K562 (cell line): Measurements from ENCODE around the gene POC1B. TPM values are rescaled to one million over a fixed set of nuclear protein-coding genes. Genes with fewer than 3 reads are reported as not detected.
A peak's percentile ranks its signal among the peaks of the same experiment; 100 is the strongest.

Source experiments
- CCNT2 ChIP-seq: IDR thresholded peaks from 2 replicates; pipeline ENCODE4 v1.6.1; 2011; ENCODE audit warnings: borderline replicate concordance, low read depth, mild to moderate bottlenecking, moderate library complexity, mixed read lengths, low read length; ENCODE audit not compliant: insufficient read length; ENCODE audit errors: extremely low read depth
- DDX20 ChIP-seq: fragments of 450-650 bp; IDR thresholded peaks from 2 replicates; pipeline ENCODE4 v1.6.1; 2016; ENCODE audit warnings: missing genetic modification characterization, low read depth, mild to moderate bottlenecking, missing compliant biosample characterization, moderate library complexity
- EP300 ChIP-seq: IDR thresholded peaks from 2 replicates; pipeline ENCODE4 v1.6.1; 2012; ENCODE audit warnings: low read length, improper control_type of control experiment
- FOXA1 ChIP-seq: fragments of 450-650 bp; IDR thresholded peaks from 2 replicates; pipeline ENCODE4 v1.6.1; 2016; ENCODE audit warnings: mild to moderate bottlenecking, borderline replicate concordance
- GTF2F1 ChIP-seq: IDR thresholded peaks from 2 replicates; pipeline ENCODE4 v1.6.1; 2011; ENCODE audit warnings: low read depth, low read length, improper control_type of control experiment
- HMG20A ChIP-seq: fragments of 450-650 bp; formaldehyde crosslinking; conservative IDR thresholded peaks from 2 replicates; pipeline ENCODE4 v1.4.0; 2020; ENCODE audit warnings: mild to moderate bottlenecking, mixed read lengths
- KAT8 ChIP-seq: fragments of 450-650 bp; IDR thresholded peaks from 2 replicates; pipeline ENCODE4 v1.6.1; 2016; ENCODE audit warnings: low read depth, mild to moderate bottlenecking
- NFE2L1 ChIP-seq: fragments of 450-650 bp; IDR thresholded peaks from 2 replicates; pipeline ENCODE4 v1.6.1; 2016; ENCODE audit warnings: missing genetic modification characterization, low read depth, mild to moderate bottlenecking, missing compliant biosample characterization, moderate library complexity, borderline replicate concordance
- RBFOX2 ChIP-seq: fragments of 200-400 bp; formaldehyde crosslinking; IDR thresholded peaks from 2 replicates; pipeline ENCODE4 v1.6.1; 2017; ENCODE audit warnings: low read depth, mild to moderate bottlenecking, low read length, moderate library complexity
- U2AF1 ChIP-seq: fragments of 200-400 bp; formaldehyde crosslinking; optimal IDR thresholded peaks from 2 replicates; pipeline ENCODE3; 2017; ENCODE audit warnings: mild to moderate bottlenecking, low read depth, low read length, moderate library complexity
- ZNF3 ChIP-seq: fragments of 250-450 bp; sonication (Bioruptor Pico); IDR thresholded peaks from 2 replicates; pipeline ENCODE4 v1.5.0; 2021; ENCODE audit warnings: mild to moderate bottlenecking, moderate library complexity
- ZNF561 ChIP-seq: fragments of 450-650 bp; formaldehyde crosslinking; conservative IDR thresholded peaks from 2 replicates; pipeline ENCODE4 v1.4.0; 2020; ENCODE audit warnings: mild to moderate bottlenecking, moderate library complexity
- polyA plus RNA-seq, 8 experiments: library from polyadenylated mRNA; depleted of rRNA in 4 of 8; stranded (reverse) in 5 of 8; unstranded in 3 of 8; fragments of >200 nt; fragmentation: Nextera tagmentation in 2 of 8; fragmentation: Illumina TruSeq in 1 of 8; extraction: Ambion mirVana in 2 of 8; extraction: Trizol in 1 of 8; gene quantifications; 2 replicates each; pipeline versions ENCODE4 v1.2.1 to v1.2.3, GENCODE V29; 2011 to 2014; ENCODE audit warnings: inconsistent platforms in 1 of 8, missing spikeins in 1 of 8
- total RNA-seq, 7 experiments: library from RNA; depleted of rRNA in 6 of 7; stranded (reverse); fragments of >200 nt in 6 of 7; fragmentation: Illumina TruSeq in 2 of 7; extraction: Trizol in 2 of 7; gene quantifications; 2 replicates each; pipeline versions ENCODE4 v1.2.1 to v1.2.3, GENCODE V29; 2011 to 2021; ENCODE audit warnings: low replicate concordance in 1 of 7
- TF ChIP-seq, protein P1 (sequence below): fragments of 450-650 bp; IDR thresholded peaks from 2 replicates; pipeline ENCODE4 v1.6.1; 2016; ENCODE audit warnings: mild to moderate bottlenecking, moderate library complexity
- TF ChIP-seq, protein P2 (sequence below): sonication (generic); IDR thresholded peaks from 2 replicates; pipeline ENCODE4 v1.6.1; 2016
- TF ChIP-seq, protein P3 (sequence below): fragments of 450-650 bp; formaldehyde crosslinking; IDR thresholded peaks from 2 replicates; pipeline ENCODE4 v1.4.0; 2020; ENCODE audit warnings: mild to moderate bottlenecking, mixed read lengths

POC1B gene
- total and polyA plus RNA-seq, 9 of the 15 experiments (the other 6 are each of a cell fraction or from before 2014, with no cell fraction given), result 4.5 to 16.1 (median 10.4) TPM

DNA sequence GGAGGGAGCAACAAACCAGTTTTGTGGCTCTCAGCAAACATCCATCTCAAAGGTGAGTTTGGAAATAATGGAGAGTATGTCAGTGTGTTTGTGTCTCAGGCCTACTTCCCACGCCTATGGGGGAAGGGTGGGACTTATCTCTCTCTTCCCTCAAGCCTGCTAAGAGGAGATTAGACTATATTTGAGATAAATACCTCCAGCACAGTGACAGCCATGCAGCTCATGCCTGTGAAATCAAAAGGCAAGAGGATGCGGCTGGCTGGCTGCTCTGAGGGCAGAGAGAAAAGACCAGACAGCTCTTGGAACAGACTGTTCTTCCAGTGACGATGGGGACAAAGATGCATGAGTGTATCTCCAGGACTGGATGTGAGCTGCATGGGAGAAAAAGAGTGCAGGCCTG, 14.7 kb upstream of the POC1B start (continued):
- TF ChIP-seq, protein P1, sequence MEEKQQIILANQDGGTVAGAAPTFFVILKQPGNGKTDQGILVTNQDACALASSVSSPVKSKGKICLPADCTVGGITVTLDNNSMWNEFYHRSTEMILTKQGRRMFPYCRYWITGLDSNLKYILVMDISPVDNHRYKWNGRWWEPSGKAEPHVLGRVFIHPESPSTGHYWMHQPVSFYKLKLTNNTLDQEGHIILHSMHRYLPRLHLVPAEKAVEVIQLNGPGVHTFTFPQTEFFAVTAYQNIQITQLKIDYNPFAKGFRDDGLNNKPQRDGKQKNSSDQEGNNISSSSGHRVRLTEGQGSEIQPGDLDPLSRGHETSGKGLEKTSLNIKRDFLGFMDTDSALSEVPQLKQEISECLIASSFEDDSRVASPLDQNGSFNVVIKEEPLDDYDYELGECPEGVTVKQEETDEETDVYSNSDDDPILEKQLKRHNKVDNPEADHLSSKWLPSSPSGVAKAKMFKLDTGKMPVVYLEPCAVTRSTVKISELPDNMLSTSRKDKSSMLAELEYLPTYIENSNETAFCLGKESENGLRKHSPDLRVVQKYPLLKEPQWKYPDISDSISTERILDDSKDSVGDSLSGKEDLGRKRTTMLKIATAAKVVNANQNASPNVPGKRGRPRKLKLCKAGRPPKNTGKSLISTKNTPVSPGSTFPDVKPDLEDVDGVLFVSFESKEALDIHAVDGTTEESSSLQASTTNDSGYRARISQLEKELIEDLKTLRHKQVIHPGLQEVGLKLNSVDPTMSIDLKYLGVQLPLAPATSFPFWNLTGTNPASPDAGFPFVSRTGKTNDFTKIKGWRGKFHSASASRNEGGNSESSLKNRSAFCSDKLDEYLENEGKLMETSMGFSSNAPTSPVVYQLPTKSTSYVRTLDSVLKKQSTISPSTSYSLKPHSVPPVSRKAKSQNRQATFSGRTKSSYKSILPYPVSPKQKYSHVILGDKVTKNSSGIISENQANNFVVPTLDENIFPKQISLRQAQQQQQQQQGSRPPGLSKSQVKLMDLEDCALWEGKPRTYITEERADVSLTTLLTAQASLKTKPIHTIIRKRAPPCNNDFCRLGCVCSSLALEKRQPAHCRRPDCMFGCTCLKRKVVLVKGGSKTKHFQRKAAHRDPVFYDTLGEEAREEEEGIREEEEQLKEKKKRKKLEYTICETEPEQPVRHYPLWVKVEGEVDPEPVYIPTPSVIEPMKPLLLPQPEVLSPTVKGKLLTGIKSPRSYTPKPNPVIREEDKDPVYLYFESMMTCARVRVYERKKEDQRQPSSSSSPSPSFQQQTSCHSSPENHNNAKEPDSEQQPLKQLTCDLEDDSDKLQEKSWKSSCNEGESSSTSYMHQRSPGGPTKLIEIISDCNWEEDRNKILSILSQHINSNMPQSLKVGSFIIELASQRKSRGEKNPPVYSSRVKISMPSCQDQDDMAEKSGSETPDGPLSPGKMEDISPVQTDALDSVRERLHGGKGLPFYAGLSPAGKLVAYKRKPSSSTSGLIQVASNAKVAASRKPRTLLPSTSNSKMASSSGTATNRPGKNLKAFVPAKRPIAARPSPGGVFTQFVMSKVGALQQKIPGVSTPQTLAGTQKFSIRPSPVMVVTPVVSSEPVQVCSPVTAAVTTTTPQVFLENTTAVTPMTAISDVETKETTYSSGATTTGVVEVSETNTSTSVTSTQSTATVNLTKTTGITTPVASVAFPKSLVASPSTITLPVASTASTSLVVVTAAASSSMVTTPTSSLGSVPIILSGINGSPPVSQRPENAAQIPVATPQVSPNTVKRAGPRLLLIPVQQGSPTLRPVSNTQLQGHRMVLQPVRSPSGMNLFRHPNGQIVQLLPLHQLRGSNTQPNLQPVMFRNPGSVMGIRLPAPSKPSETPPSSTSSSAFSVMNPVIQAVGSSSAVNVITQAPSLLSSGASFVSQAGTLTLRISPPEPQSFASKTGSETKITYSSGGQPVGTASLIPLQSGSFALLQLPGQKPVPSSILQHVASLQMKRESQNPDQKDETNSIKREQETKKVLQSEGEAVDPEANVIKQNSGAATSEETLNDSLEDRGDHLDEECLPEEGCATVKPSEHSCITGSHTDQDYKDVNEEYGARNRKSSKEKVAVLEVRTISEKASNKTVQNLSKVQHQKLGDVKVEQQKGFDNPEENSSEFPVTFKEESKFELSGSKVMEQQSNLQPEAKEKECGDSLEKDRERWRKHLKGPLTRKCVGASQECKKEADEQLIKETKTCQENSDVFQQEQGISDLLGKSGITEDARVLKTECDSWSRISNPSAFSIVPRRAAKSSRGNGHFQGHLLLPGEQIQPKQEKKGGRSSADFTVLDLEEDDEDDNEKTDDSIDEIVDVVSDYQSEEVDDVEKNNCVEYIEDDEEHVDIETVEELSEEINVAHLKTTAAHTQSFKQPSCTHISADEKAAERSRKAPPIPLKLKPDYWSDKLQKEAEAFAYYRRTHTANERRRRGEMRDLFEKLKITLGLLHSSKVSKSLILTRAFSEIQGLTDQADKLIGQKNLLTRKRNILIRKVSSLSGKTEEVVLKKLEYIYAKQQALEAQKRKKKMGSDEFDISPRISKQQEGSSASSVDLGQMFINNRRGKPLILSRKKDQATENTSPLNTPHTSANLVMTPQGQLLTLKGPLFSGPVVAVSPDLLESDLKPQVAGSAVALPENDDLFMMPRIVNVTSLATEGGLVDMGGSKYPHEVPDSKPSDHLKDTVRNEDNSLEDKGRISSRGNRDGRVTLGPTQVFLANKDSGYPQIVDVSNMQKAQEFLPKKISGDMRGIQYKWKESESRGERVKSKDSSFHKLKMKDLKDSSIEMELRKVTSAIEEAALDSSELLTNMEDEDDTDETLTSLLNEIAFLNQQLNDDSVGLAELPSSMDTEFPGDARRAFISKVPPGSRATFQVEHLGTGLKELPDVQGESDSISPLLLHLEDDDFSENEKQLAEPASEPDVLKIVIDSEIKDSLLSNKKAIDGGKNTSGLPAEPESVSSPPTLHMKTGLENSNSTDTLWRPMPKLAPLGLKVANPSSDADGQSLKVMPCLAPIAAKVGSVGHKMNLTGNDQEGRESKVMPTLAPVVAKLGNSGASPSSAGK, result peak; percentile 25; the same call in 1 of the 2 replicates
- TF ChIP-seq EP300 (peak; percentile 98), CCNT2 (peak; percentile 95), HMG20A (no peak), RBFOX2 (no peak), KAT8 (no peak), ZNF561 (CRISPR knock-in tag) (no peak), U2AF1 (no peak), FOXA1 (no peak), ZNF3 (no peak), NFE2L1 (tag) (no peak), DDX20 (tag) (no peak), GTF2F1 (no peak)
- TF ChIP-seq, protein P2, sequence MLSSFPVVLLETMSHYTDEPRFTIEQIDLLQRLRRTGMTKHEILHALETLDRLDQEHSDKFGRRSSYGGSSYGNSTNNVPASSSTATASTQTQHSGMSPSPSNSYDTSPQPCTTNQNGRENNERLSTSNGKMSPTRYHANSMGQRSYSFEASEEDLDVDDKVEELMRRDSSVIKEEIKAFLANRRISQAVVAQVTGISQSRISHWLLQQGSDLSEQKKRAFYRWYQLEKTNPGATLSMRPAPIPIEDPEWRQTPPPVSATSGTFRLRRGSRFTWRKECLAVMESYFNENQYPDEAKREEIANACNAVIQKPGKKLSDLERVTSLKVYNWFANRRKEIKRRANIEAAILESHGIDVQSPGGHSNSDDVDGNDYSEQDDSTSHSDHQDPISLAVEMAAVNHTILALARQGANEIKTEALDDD, result no peak
- TF ChIP-seq, protein P3, sequence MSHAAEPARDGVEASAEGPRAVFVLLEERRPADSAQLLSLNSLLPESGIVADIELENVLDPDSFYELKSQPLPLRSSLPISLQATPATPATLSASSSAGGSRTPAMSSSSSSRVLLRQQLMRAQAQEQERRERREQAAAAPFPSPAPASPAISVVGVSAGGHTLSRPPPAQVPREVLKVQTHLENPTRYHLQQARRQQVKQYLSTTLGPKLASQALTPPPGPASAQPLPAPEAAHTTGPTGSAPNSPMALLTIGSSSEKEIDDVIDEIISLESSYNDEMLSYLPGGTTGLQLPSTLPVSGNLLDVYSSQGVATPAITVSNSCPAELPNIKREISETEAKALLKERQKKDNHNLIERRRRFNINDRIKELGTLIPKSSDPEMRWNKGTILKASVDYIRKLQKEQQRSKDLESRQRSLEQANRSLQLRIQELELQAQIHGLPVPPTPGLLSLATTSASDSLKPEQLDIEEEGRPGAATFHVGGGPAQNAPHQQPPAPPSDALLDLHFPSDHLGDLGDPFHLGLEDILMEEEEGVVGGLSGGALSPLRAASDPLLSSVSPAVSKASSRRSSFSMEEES (CRISPR knock-in tag), result no peak
